Osteocyte (in vitro differentiated cells): ENCODE data around the gene PACRGL. TPM values are rescaled to one million over a fixed set of nuclear protein-coding genes. Genes with fewer than 3 reads are reported as not detected.
"Not testable (repeated sequence)": the region's sequence is repeated elsewhere in the genome, so short reads cannot be mapped to it uniquely, and the experiment has no call there.

Source experiments
- DNase-seq: peaks from one replicate; pipeline ENCODE4 v3.0.0; 2021; ENCODE audit warnings: mixed read lengths; ENCODE audit not compliant: unreplicated experiment; ENCODE audit errors: extremely low spot score
- H3K27ac Mint-ChIP-seq: one replicate; pipeline ENCODE4 v1.8.0; 2021; ENCODE audit warnings: mild to moderate bottlenecking, mixed read lengths; ENCODE audit not compliant: unreplicated experiment
- H3K27me3 Mint-ChIP-seq: one replicate; pipeline ENCODE4 v1.8.0; 2021; ENCODE audit warnings: mixed read lengths; ENCODE audit not compliant: unreplicated experiment
- H3K36me3 Mint-ChIP-seq: one replicate; pipeline ENCODE4 v1.8.0; 2021; ENCODE audit warnings: mixed read lengths; ENCODE audit not compliant: unreplicated experiment
- H3K4me1 Mint-ChIP-seq: one replicate; pipeline ENCODE4 v1.8.0; 2021; ENCODE audit warnings: mixed read lengths; ENCODE audit not compliant: unreplicated experiment
- H3K4me3 Mint-ChIP-seq: one replicate; pipeline ENCODE4 v1.8.0; 2021; ENCODE audit warnings: mild to moderate bottlenecking, moderate library complexity, mixed read lengths; ENCODE audit not compliant: unreplicated experiment
- H3K9me3 Mint-ChIP-seq: one replicate; pipeline ENCODE4 v1.8.0; 2021; ENCODE audit warnings: mixed read lengths; ENCODE audit not compliant: unreplicated experiment
- CTCF ChIP-seq: fragments of 200-600 bp; sonication (generic); IDR thresholded peaks from 2 replicates; pipeline ENCODE4 v1.5.0; 2021; ENCODE audit warnings: antibody characterized with exemption, mild to moderate bottlenecking, moderate library complexity
- total RNA-seq: library from RNA; stranded (reverse); gene quantifications from 2 replicates; pipeline ENCODE4 v1.2.1, GENCODE V29; 2021

Gene PACRGL
- total RNA-seq, 1 donor from 2014 or later, result 19.0 TPM

GRCh38 chr4:20764366-20764992 lies 64.2 kb downstream of the PACRGL start:
- Mint-ChIP-seq H3K4me3 (no peak overlapping the region), H3K27ac (no peak overlapping the region), H3K27me3 (no peaks in the 10 kb centered on the region), H3K36me3 (no peaks in the 10 kb centered on the region), H3K4me1 (no peaks in the 10 kb centered on the region), H3K9me3 (no peaks in the 10 kb centered on the region)
- DNase-seq, result no peak
- TF ChIP-seq CTCF, result no peak

- Mint-ChIP-seq H3K4me1 (peaks cover 2% of the 10 kb centered on the region), H3K27ac (no peak overlapping the region), H3K4me3 (no peak overlapping the region), H3K36me3 (no peaks in the 10 kb centered on the region), H3K27me3 (peaks cover 26% of the 10 kb centered on the region), H3K9me3 (no peaks in the 10 kb centered on the region)
- DNase-seq, result no peak
- TF ChIP-seq CTCF, result peak; percentile 83
Observed at GRCh38 chr4:20773144-20773997, 73.1 kb downstream of the PACRGL start.

- Mint-ChIP-seq H3K4me1 (no peaks in the 10 kb centered on the region), H3K4me3 (no peak overlapping the region), H3K27ac (no peak overlapping the region), H3K27me3 (peaks cover 24% of the 10 kb centered on the region), H3K36me3 (no peaks in the 10 kb centered on the region), H3K9me3 (peaks cover 15% of the 10 kb centered on the region)
- DNase-seq, result no peak
- no peak for TF ChIP-seq CTCF
Observed at GRCh38 chr4:20778896-20779295, 78.6 kb downstream of the PACRGL start.

DNA sequence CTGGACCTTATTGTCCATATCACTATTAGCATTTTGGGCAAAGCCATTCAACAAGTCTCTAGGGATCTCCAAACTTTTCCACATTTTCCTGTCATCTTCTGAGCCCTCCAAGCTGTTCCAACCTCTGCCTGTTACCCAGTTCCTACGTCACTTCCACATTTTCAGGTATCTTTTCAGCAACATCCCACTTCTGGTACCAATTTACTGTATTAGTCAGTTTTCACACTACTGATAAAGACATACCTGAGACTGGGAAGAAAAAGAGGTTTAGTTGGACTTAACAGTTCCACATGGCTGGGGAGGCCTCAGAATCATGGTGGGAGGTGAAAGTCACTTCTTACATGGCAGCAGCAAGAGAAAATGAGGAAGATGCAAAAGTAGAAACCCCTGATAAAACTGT lies 82.9 kb downstream of the PACRGL start:
- not testable (repeated sequence) for H3K4me3 Mint-ChIP-seq, DNase-seq, H3K27ac Mint-ChIP-seq, H3K4me1 Mint-ChIP-seq, H3K36me3 Mint-ChIP-seq
- Mint-ChIP-seq H3K27me3 (peaks cover 19% of the 10 kb centered on the region), H3K9me3 (peaks cover 15% of the 10 kb centered on the region)

DNA sequence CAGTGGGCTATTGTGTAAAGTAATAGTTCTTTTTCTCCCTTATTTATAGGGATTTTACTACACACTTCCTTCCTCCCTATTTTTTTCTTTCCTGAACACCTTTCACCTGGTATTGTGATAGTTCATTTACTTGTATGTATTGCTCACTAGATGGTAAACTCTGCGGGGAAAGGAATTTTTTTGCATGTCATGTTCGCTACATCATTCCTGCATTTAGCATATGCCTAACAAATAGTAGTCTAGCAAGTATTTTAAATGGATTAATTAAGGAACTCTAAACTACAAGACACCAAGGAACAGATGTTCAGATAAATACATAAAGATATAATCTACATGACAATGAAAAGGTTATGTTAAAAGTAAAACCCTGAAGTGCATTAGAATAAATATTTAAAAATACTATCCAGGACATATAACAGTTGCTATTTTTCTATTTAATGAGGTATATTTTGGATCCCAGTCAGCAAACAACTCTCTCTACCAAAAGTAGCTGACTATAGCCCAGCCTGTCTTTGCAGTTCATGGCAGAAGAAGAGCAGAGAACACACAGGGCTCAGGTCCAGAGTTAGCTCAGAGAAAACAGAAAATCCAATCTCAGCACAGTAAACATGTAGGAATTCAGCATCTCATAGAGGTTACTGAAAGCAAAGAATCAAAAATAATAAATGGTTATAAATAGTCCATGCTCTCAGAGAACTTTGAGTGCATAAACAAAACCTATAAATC lies 87.8 kb downstream of the PACRGL start:
- no peaks in the 10 kb centered on the region for H3K4me1 Mint-ChIP-seq
- H3K27ac Mint-ChIP-seq, result no peak overlapping the region

More for the DNA sequence above, 87.8 kb downstream of the PACRGL start:
- Mint-ChIP-seq H3K9me3 (peaks cover 4% of the 10 kb centered on the region), H3K36me3 (no peaks in the 10 kb centered on the region), H3K4me3 (no peak overlapping the region), H3K27me3 (peaks cover 28% of the 10 kb centered on the region)
- no peak for DNase-seq
- no peak for TF ChIP-seq CTCF
